Activated T-cell treated with anti-CD3 and anti-CD28 coated beads, Interleukin-2, amount 50 U/mL, for 4 hours (primary cell): ENCODE results near the gene DCPS. TPM values are rescaled to one million over a fixed set of nuclear protein-coding genes. Genes with fewer than 3 reads are reported as not detected.
A peak's percentile ranks its signal among the peaks of the same experiment; 100 is the strongest.

Experiments
- ATAC-seq, 2 donors: fragments of 200-7000 bp; cut with Tn5 transposase; one replicate each; pipeline ENCODE4 v1.10.0; 2021
- DNase-seq: peaks from one replicate; pipeline ENCODE4 v3.0.0-alpha.2; 2020
- H3K27me3 Mint-ChIP-seq: one replicate; pipeline ENCODE4 v1.8.0; 2021; ENCODE audit warnings: low read depth, mixed read lengths
- H3K36me3 Mint-ChIP-seq: one replicate; pipeline ENCODE4 v1.8.0; 2022; ENCODE audit warnings: mixed read lengths; ENCODE audit not compliant: insufficient read depth
- H3K4me1 Mint-ChIP-seq: one replicate; pipeline ENCODE4 v1.8.0; 2021; ENCODE audit warnings: low read depth, mixed read lengths
- H3K4me3 Mint-ChIP-seq: one replicate; pipeline ENCODE4 v1.8.0; 2021; ENCODE audit warnings: mild to moderate bottlenecking, moderate library complexity, mixed read lengths
- H3K9me3 Mint-ChIP-seq: one replicate; pipeline ENCODE4 v1.8.0; 2021; ENCODE audit warnings: mixed read lengths
- total RNA-seq, 3 donors: library from RNA; stranded (reverse); gene quantifications; one replicate each; pipeline ENCODE4 v1.2.1, GENCODE V29; 2021

DCPS gene
- total RNA-seq, 3 donors from 2014 or later: 31.4 to 37.6 (median 37.5) TPM

DNA sequence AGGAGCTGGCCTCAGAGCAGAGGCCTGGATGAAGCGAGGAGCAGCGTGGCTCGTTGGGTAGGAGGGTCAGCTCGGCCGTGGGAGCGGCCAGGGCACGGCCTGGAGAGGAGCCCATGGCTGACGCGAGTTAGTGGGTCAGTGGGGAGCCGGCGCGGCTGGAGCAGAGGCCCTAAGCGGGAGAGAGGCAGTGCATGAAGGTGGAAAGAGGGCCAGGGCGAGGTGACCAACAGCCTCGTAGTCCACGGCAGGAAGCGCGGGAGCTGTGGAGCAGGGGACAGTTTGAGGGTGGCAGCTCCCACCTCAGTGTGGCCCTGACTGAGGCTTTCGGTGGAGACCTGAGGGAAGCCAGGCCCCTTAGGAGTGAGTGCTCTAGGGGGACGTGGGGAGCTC, 24.1 kb downstream of the DCPS start:
- Mint-ChIP-seq H3K27me3 (no peaks in the 10 kb centered on the region), H3K4me1 (peaks cover 15% of the 10 kb centered on the region), H3K4me3 (no peak overlapping the region), H3K36me3 (peaks cover 14% of the 10 kb centered on the region), H3K9me3 (no peaks in the 10 kb centered on the region)
- DNase-seq: no peak
- ATAC-seq: no peak

DNA sequence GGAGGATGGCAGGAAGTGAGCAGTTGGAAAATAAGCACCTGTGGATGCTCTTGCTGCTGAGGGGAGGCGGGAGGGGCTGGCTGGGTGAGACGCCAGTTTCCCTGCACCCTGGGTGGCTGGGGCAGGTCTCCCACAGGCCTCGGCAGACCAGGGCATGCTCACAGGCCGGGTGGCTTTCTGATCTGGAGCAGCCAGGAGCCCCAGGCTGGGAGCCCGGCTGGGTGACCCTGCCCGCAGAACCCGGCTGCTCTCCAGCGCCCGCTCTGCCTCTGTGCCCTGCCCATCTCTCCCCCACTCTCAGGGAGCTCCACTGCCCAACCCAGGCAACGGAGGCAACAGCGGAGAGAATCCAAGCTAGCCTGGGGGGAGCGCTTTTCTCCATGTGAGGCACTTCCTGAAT, 24.6 kb downstream of the DCPS start:
- DNase-seq (no peak), ATAC-seq (no peak)
- Mint-ChIP-seq H3K9me3 (no peaks in the 10 kb centered on the region), H3K27me3 (no peaks in the 10 kb centered on the region), H3K36me3 (peaks cover 18% of the 10 kb centered on the region), H3K4me3 (no peak overlapping the region), H3K4me1 (peaks cover 20% of the 10 kb centered on the region)

DNA sequence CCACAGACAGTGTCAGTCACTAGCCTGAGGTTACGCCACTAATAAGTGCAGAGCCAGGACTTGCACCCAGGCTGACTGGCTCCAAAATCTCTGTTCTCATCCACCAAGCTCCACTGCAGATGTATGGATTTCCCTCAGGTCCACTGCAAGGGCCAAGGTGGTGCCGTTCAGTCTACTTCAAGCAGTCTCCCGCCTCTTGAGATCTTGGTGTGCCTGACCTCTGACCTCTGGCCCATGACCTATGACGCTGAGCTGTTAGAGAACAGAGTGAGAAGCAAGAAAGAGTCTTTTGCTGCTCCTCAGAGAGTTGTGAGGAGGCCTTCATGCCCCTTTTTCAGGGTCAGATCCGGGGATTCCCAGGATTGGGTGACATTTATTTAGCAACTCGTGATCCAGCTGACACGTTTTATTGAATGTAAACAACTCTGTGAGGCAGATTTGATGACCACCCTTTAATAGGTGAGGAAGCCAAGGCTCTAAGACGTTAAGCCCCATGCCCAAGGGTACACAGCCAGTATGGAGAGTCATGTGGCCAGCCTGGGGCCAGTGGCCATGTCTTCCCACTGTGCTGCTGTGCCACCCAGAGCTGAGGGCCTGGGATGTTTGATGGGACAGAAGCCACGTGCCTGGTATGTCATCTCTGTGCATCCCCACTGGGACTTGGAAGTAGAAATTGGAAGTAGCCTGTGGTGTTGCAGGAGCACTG, 25.2 kb downstream of the DCPS start:
- Mint-ChIP-seq H3K4me1 (peaks cover 22% of the 10 kb centered on the region), H3K36me3 (peaks cover 23% of the 10 kb centered on the region), H3K9me3 (no peaks in the 10 kb centered on the region), H3K27me3 (no peaks in the 10 kb centered on the region), H3K4me3 (no peak overlapping the region)
- ATAC-seq: no peak
- no peak for DNase-seq

DNA sequence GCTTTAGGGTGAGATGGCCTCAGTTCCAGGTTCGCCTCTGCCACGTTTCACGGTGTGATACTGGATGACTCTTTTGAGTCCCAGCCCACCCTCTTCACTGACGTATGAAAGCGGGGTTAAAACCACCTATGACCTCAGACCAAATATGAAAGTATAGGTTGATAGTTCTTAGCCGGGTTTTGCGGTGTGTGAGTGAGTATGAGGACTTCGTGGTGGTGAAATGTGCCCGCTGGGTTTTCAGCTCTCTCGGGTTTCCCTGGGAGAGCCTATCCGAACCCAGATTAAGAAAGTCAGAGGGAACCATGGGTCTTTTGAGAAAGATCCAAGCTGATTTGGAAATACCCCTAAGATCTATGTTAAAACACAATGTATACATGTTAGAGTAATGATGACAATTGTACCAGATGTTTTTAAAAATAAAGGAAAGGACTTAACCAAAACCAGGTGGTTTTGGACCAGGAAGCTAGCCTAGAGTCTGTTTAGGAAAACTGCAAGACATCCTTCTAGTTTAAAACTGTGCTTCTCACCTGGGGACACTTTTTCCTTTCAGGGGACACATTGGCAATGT, 25.9 kb downstream of the DCPS start:
- Mint-ChIP-seq H3K36me3 (peaks cover 24% of the 10 kb centered on the region), H3K9me3 (no peaks in the 10 kb centered on the region), H3K4me3 (no peak overlapping the region), H3K4me1 (peaks cover 22% of the 10 kb centered on the region), H3K27me3 (no peaks in the 10 kb centered on the region)
- DNase-seq (no peak), ATAC-seq (peak; percentile 42 to 61)

DNA sequence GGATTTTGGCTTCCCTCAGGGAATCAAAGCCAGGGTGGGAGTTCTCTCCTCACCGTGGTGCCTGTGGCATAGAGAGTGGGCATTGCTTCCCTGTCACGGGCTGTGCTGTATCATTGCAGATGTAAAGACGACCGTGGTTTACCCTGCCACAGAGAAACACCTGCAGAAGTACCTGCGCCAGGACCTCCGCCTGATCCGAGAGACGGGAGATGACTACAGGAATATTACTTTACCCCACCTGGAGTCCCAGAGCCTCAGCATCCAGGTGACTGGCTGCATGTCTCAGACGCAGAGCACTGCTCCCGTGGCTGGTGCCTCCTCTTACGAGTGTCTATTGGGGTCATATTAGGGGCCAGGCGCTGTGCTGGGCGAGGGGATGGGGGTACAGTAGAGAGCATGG, 27.4 kb downstream of the DCPS start:
- Mint-ChIP-seq H3K4me1 (peaks cover 24% of the 10 kb centered on the region), H3K9me3 (no peaks in the 10 kb centered on the region), H3K27me3 (no peaks in the 10 kb centered on the region), H3K4me3 (no peak overlapping the region), H3K36me3 (peaks cover 31% of the 10 kb centered on the region)
- ATAC-seq (no peak), DNase-seq (no peak)

DNA sequence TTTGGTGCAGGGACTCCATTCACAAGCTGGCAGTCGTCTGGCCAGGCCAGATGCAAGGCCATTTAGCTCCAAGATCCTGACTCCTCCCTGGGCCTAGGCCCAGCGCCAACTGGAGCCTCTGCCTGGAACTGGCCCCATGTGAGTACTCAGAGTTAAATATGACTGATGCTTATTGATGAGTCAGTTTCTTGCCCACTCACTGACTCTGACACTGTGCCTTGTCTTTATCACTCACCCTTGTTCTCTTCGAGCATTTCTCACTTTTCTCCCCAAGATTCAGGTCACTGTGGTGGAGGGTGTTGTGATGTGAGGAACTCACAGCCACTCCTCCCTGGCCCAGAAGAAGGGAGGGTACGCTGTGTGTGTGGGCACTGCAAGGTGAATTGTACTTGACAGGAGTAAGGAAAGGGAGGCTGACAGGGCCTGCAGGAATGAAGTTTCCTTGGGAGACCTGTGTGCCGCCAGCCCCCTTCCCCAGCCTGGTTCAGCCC, 28.4 kb downstream of the DCPS start:
- no peak for DNase-seq
- Mint-ChIP-seq H3K9me3 (no peaks in the 10 kb centered on the region), H3K4me3 (no peak overlapping the region), H3K36me3 (peaks cover 32% of the 10 kb centered on the region), H3K27me3 (no peaks in the 10 kb centered on the region), H3K4me1 (peaks cover 23% of the 10 kb centered on the region)
- ATAC-seq: peak; percentile 71 to 89

DNA sequence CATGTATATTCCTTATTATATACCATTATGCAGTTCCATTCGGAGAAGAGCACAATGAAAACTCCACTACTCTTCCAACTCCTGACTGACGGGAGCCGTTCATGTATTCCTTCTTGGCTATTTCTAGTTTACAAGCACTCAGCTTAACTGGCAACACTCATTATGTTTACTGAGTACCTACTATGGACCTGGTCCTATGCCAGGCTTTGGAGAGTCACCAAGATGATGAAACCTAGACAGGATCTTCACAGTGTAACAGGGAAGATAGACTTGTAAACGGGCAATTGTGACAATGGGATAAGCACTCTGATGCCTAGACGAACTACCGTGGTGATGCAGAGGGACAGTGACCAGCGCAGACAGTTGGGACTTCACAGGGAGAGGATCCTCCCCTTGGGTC, 29.3 kb downstream of the DCPS start:
- no peak for ATAC-seq
- no peak for DNase-seq
- Mint-ChIP-seq H3K4me3 (no peak overlapping the region), H3K27me3 (no peaks in the 10 kb centered on the region), H3K36me3 (peaks cover 32% of the 10 kb centered on the region), H3K9me3 (no peaks in the 10 kb centered on the region), H3K4me1 (peaks cover 20% of the 10 kb centered on the region)

DNA sequence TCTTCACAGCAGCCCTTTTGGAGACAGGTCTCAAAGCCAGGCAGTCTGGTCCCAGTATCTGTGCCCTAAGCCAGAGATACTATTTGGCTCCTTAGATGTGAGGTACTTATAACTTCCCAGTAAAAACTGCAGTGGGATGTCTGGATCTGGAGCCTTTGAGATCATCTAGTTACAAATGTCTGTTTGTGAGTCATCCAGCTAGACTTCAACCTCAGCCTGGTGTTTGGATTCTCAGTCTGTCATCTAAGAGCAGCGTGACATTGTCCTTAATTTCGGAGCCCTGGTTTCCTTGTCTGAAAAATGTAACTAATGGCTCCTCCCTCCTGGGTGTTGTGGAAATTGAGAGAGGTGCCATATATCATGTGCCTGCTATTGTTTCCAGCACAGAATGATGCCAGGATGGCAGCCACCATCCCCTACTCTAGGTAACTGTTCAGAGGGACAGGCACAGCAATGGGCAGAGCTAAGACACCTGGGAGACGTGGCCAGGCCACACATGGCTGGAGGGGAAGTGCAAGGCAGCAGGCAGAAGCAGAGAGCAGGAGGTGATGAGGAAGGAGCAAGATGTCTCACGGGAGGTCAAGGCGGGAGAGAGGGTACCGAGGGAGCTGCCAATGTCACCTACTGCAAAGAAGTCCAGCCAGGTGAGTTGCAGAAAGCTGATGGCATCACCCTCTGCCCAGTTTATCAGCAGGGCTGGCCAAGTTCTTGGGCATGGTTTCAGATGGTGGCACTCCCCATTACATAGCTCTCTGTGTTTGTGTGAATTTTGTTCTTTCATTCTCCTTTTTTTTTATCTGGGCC, 31.0 kb downstream of the DCPS start:
- Mint-ChIP-seq H3K4me1 (peaks cover 16% of the 10 kb centered on the region), H3K36me3 (peaks cover 38% of the 10 kb centered on the region), H3K27me3 (no peaks in the 10 kb centered on the region), H3K9me3 (no peaks in the 10 kb centered on the region), H3K4me3 (no peak overlapping the region)
- ATAC-seq: no peak
- DNase-seq: no peak

DNA sequence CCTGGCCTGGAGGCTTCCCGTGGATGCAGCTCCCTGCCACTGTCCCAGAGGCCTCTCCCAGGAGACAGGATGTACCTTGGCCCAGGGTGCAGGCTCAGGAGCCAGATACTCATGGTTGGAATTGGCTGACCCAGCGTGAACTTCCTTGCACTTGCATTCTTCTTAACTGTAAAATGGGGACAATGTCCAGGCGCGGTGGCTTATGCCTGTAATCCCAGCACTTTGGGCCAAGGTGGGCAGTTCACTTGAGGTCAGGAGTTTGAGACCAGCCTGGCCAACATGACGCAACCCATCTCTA, 31.6 kb downstream of the DCPS start:
- Mint-ChIP-seq H3K4me1 (peaks cover 16% of the 10 kb centered on the region), H3K4me3 (no peak overlapping the region), H3K36me3 (peaks cover 38% of the 10 kb centered on the region), H3K9me3 (no peaks in the 10 kb centered on the region), H3K27me3 (no peaks in the 10 kb centered on the region)
- no peak for DNase-seq
- ATAC-seq: no peak

DNA sequence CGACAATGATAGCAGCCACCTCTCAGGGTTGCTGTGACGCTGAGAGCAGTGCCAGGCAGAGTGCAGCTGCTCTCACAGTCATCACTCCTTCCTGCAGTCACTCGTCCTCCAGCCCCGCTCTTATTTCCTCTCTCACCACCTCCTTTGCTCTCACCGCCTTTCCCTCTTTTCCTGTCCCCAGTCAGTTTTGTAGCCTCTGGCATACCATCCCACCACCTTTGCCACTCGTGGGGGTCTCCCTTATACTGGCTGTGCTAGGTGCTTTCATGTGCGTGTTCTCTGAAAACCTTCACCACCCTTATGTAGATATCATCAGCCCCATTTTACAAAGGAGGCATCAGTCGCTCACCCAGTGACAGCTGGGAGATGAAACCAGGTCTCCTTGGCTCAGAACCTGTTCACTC, 32.3 kb downstream of the DCPS start:
- ATAC-seq: no peak
- DNase-seq: no peak
- peaks cover 37% of the 10 kb centered on the region for H3K36me3 Mint-ChIP-seq

DNA sequence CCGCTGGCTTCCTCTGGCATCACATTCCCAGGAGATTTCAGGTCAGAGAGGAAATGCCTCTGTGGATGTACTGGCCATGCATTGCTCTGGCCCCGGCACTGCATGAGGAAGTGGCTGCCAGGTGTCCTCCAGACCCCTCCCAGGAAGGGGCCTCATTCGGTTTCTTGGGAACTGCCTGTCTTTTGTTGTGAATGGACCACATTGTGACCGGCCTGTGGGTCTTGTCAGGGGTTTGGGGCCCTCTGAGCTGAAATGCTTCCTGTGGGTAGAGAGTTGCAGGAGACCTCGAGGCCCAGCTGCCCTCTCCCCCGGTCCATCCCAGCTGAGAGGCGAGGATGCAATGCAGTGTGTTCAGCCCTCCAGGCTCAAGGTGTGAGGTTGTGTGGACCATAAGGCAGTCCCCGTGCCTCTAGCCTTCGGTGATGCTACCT, 32.8 kb downstream of the DCPS start:
- Mint-ChIP-seq H3K4me3 (no peak overlapping the region), H3K4me1 (peaks cover 16% of the 10 kb centered on the region), H3K27me3 (no peaks in the 10 kb centered on the region), H3K9me3 (no peaks in the 10 kb centered on the region), H3K36me3 (peaks cover 35% of the 10 kb centered on the region)
- ATAC-seq (no peak), DNase-seq (no peak)

More for the DNA sequence above, 32.3 kb downstream of the DCPS start:
- no peaks in the 10 kb centered on the region for H3K9me3 Mint-ChIP-seq
- H3K4me3 Mint-ChIP-seq: no peak overlapping the region
- no peaks in the 10 kb centered on the region for H3K27me3 Mint-ChIP-seq
- H3K4me1 Mint-ChIP-seq: peaks cover 16% of the 10 kb centered on the region

DNA sequence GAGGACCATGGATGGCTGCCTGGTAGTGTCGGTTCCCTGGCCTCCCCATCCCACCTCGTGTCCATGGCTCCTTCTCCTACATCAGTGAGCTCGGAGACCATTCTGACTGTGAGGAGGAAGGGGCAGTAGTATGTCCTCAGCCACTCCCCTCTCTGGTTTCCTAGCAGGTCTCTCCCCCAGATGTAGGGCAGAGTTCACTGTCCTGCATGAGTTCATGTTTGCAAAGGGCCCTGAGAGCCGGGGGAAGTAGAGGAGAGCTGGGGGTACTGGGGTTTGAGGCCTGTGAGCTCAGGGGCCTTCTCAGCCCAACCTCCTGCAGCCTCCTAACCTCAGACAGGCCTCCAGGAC, 33.2 kb downstream of the DCPS start:
- peaks cover 17% of the 10 kb centered on the region for H3K4me1 Mint-ChIP-seq
- DNase-seq (no peak), ATAC-seq (no peak)
- no peak overlapping the region for H3K4me3 Mint-ChIP-seq
- peaks cover 33% of the 10 kb centered on the region for H3K36me3 Mint-ChIP-seq
- H3K9me3 Mint-ChIP-seq: no peaks in the 10 kb centered on the region
- H3K27me3 Mint-ChIP-seq: no peaks in the 10 kb centered on the region

DNA sequence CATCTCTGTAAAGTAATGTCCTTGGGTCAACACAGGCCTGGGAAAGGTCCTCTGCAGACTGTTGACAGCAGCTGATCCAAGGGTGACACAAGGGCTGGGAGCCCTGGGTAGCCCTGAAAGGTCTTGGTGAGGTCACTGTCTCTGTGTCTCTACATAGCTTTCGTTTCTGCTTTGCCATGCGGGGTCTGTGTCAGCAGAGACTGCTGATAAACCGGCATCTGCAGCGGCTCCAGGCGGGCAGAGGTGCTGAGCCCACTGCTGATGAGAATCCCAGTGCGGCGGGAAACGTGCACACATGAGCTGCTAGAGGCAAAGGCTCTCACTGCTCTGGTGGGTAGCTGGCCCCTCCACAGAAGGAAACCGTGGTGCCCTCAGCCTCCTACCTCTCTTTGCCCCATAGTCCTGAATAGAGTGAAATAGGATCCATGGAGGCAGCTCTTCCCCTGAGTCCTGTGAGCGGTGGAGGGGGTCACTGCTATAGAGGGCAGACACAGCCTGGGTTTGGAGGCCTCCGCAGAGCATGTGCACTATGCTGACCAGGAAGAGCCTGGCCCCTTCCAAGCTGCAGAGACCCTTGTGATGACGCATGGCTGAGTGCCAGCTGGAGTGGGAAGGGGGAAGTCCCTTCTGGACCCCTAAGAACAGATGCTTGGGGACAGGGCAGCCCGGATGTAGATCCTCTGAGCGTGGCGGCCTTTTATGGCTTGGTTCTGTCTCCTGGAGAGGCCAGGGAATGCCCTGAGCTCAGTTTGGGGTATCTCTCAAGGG, 33.8 kb downstream of the DCPS start:
- Mint-ChIP-seq H3K9me3 (no peaks in the 10 kb centered on the region), H3K36me3 (peaks cover 35% of the 10 kb centered on the region), H3K4me1 (peaks cover 14% of the 10 kb centered on the region), H3K27me3 (no peaks in the 10 kb centered on the region), H3K4me3 (no peak overlapping the region)
- no peak for ATAC-seq
- no peak for DNase-seq

DNA sequence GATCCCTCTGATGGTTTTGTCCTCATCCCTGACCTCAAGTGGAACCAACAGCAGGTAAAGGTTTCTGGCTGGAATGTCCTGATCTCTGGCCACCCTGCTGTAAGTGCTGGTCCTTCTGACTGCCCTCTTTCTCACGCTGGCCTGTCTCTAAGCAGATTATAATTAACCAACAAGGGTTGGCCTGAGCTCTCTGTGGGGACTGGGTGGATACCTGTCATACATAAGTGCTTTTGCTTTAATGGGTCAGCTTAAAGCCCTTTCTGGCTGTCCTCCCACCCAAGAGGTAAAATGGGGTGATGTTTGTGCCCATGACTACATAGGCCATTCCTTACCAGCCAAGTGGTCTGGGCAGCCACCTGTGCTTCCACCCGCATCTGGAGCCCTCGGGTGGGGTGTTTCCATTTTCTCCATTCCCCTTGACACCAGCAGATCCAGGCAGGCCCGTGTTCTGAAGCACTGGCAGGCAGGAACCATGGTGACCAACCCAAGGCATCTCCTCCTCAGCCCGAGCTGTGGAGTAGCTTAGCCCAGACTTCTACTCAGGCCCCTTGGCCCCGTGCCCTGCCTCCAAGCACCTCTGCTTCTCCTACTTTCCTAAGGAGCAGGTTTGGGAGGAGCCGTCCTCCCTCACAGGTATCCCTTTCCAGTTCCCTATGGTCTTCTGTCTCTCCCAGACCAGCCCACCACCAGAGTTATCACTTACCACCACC, 34.6 kb downstream of the DCPS start:
- ATAC-seq: no peak
- Mint-ChIP-seq H3K9me3 (no peaks in the 10 kb centered on the region), H3K4me1 (peaks cover 9% of the 10 kb centered on the region), H3K27me3 (no peaks in the 10 kb centered on the region), H3K4me3 (no peak overlapping the region), H3K36me3 (peaks cover 31% of the 10 kb centered on the region)
- DNase-seq: no peak
